Parathyroid adenoma (tissue), 2 donors: Measurements from ENCODE around the gene MLLT1.

Experiments used
- H2AFZ ChIP-seq: fragments of 300-600 bp; sonication (generic); one replicate; pipeline ENCODE4 v1.7.0; 2017; ENCODE audit warnings: antibody characterized with exemption, mild to moderate bottlenecking
- H3K27ac ChIP-seq: fragments of 300-600 bp; sonication (generic); one replicate; pipeline ENCODE4 v1.7.0; 2017
- H3K27me3 ChIP-seq: fragments of 300-600 bp; sonication (generic); one replicate; pipeline ENCODE4 v1.7.0; 2017; ENCODE audit warnings: low read length; ENCODE audit not compliant: control insufficient read depth, insufficient read depth
- H3K36me3 ChIP-seq: fragments of 300-600 bp; sonication (generic); one replicate; pipeline ENCODE4 v1.7.0; 2017; ENCODE audit warnings: low read length; ENCODE audit not compliant: control insufficient read depth, insufficient read depth
- H3K4me1 ChIP-seq: fragments of 300-600 bp; sonication (generic); one replicate; pipeline ENCODE4 v1.7.0; 2017; ENCODE audit warnings: control low read depth
- H3K4me2 ChIP-seq: fragments of 300-600 bp; sonication (generic); one replicate; pipeline ENCODE4 v1.7.0; 2017; ENCODE audit warnings: low read length
- H3K4me3 ChIP-seq: fragments of 300-600 bp; sonication (generic); one replicate; pipeline ENCODE4 v1.7.0; 2017; ENCODE audit warnings: low read depth, low read length
- H3K79me2 ChIP-seq: fragments of 300-600 bp; sonication (generic); one replicate; pipeline ENCODE4 v1.7.0; 2017; ENCODE audit warnings: control low read depth
- H3K9ac ChIP-seq: fragments of 300-600 bp; sonication (generic); one replicate; pipeline ENCODE4 v1.7.0; 2017; ENCODE audit warnings: mild to moderate bottlenecking
- H3K9me3 ChIP-seq: fragments of 300-600 bp; sonication (generic); one replicate; pipeline ENCODE4 v1.7.0; 2017; ENCODE audit warnings: low read length; ENCODE audit not compliant: control insufficient read depth
- CTCF ChIP-seq: fragments of 300-600 bp; sonication (generic); IDR thresholded peaks from one replicate; pipeline ENCODE4 v1.7.0; 2017; ENCODE audit warnings: antibody characterized with exemption, mild to moderate bottlenecking
- donor health status: primary hyperparathyroidism.

The MLLT1 gene

GRCh38 chr19:6227156-6227935 lies 52.4 kb downstream of the MLLT1 start:
- Histone ChIP-seq H3K9me3 (no peaks in the 10 kb centered on the region), H3K79me2 (peaks cover 86% of the 10 kb centered on the region), H3K4me1 (peaks cover 13% of the 10 kb centered on the region), H2AFZ (no peak overlapping the region), H3K36me3 (no peaks in the 10 kb centered on the region), H3K4me2 (no peak overlapping the region), H3K4me3 (no peak overlapping the region), H3K27me3 (no peaks in the 10 kb centered on the region), H3K9ac (no peak overlapping the region), H3K27ac (no peak overlapping the region)
- no peak for TF ChIP-seq CTCF

DNA sequence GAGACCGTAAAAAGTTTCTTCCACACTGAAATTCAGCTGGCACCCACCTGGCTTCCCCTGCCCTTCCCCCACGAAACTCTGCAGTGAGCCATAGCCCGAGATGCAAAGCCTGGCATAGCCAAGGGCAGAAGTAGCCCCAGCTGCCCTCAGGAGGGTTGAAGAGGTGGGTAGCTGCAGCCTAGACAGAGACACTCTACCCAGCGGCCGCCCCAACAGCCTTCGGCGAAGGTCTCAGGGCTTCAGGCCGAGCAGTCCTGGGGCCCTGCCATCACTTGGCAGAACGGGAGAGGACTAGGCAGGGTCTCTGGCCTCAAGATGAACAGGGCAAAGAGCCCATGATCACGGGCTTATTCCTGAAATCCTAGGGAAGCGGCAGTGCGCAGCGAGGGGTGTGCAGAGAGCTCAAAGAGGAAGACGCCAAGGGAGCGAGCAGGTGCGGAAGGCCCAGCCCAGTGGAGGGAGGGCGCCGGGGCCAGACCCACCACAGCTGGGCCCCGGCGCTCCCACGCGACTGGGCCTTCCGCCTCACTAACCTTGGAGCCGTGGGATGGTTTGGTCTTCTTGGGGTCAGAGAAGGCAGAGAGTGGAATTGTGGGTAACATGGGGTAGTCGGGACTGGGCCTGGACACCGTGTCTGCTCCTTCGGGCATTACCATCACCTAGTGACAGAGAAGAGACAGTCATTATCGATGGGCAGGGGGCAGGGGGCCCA lies 53.2 kb downstream of the MLLT1 start:
- H3K4me1 ChIP-seq = peaks cover 14% of the 10 kb centered on the region
- H3K36me3 ChIP-seq = no peaks in the 10 kb centered on the region

GRCh38 chr19:6226012-6226411 lies 53.8 kb downstream of the MLLT1 start:
- Histone ChIP-seq H3K79me2 (peaks cover 81% of the 10 kb centered on the region), H3K36me3 (no peaks in the 10 kb centered on the region), H2AFZ (no peak overlapping the region), H3K9me3 (no peaks in the 10 kb centered on the region), H3K27ac (no peak overlapping the region), H3K27me3 (no peaks in the 10 kb centered on the region), H3K4me3 (no peak overlapping the region), H3K4me1 (peaks cover 14% of the 10 kb centered on the region), H3K4me2 (no peak overlapping the region), H3K9ac (no peak overlapping the region)
- TF ChIP-seq CTCF = no peak

More for the DNA sequence above, 53.2 kb downstream of the MLLT1 start:
- Histone ChIP-seq H3K4me3 (no peak overlapping the region), H3K27me3 (no peaks in the 10 kb centered on the region), H3K79me2 (peaks cover 83% of the 10 kb centered on the region), H3K9ac (no peak overlapping the region), H3K27ac (no peak overlapping the region), H3K4me2 (no peak overlapping the region), H3K9me3 (no peaks in the 10 kb centered on the region), H2AFZ (no peak overlapping the region)
- no peak for TF ChIP-seq CTCF

DNA sequence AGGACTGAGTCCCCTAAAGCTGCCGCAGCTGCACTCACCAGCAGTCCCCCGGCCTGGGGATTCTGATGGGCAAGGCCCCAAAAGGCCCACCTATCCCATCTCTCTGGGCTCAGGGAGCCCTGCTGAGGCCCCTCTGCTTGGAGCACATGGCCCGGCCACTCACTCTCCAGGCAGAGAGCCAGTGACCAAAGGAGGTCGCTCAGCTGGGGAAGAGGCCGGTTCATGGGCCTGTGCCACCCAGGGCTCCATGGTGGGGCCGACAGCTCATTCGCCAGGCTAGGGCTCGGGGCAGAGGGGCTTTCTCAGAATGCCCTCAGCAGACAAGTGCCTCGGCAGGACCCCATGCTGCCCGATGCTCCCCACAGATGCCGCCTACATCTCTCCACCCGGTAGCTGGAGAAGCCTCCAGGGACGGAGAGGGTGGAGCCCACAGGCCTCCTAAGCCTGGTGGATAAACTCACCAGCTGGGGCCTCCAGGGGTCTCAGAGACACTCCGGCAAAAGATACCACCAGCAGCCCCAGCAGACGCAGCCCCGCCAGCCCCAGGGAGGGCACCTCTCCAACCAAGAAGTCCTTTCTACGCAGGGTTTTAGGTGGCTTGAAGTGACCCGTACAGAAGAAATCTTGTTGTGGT lies 54.4 kb downstream of the MLLT1 start:
- no peak overlapping the region for H3K9ac ChIP-seq
- H3K27ac ChIP-seq = no peak overlapping the region
- H3K4me3 ChIP-seq = no peak overlapping the region
- H3K4me1 ChIP-seq = peaks cover 14% of the 10 kb centered on the region
- peaks cover 74% of the 10 kb centered on the region for H3K79me2 ChIP-seq
- H3K27me3 ChIP-seq = no peaks in the 10 kb centered on the region
- TF ChIP-seq CTCF = no peak
- no peak overlapping the region for H2AFZ ChIP-seq
- H3K9me3 ChIP-seq = no peaks in the 10 kb centered on the region
- no peak overlapping the region for H3K4me2 ChIP-seq
- no peaks in the 10 kb centered on the region for H3K36me3 ChIP-seq
